ENCODE results near the gene ANKRD10.

Gene ANKRD10

DNA sequence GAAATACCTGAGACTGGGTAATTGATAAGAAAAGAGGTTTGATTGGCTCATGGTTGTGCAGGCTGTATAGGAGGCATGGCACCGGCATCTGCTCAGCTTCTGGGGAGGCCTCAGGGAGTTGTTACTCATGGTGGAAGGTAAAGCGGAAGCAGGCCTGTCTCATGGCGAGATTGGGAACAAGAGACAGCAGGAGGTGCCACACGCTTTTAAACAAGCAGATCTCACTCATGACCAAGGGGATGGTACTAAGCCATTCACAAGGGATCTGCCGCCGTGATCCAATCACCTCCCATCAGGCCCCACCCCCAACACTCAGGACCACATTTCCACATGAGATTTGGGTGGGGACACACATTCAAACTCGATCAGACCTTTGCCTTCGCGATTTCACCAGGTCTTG is 86.2 kb downstream of the ANKRD10 start:
- no peak for DNase-seq
